ENCODE results near the gene NEAT1. TPM values are rescaled to one million over a fixed set of nuclear protein-coding genes. Genes with fewer than 3 reads are reported as not detected.

Gene NEAT1
- total and polyA plus RNA-seq, 9 of the 15 experiments (the other 6 are each of a cell fraction or from before 2014, with no cell fraction given), result 20.1 to 389 (median 62.8) TPM

- TF ChIP-seq, protein P1, sequence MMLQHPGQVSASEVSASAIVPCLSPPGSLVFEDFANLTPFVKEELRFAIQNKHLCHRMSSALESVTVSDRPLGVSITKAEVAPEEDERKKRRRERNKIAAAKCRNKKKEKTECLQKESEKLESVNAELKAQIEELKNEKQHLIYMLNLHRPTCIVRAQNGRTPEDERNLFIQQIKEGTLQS (IDR thresholded peaks at IDR 0.05), result peak; percentile 72
- TF ChIP-seq, protein P1 (CRISPR knock-in tag; conservative IDR thresholded peaks at IDR 0.05), result no peak
- TF ChIP-seq YBX1 (IDR thresholded peaks at IDR 0.05), result no peak
- TF ChIP-seq RBM34 (IDR thresholded peaks at IDR 0.05; ENCODE audit: borderline replicate concordance, insufficient read depth, low read length), result no peak
- TF ChIP-seq PHF21A (IDR thresholded peaks at IDR 0.05; ENCODE audit: borderline replicate concordance, low read depth), result no peak
- 0 out of 2 replicates have a peak, but pooled peaks have one; percentile 11 for TF ChIP-seq MTA1 (IDR thresholded peaks at IDR 0.05; ENCODE audit: borderline replicate concordance)
- peak; percentile 92 for TF ChIP-seq CREB3L1 (IDR thresholded peaks at IDR 0.05; ENCODE audit: borderline replicate concordance, low read depth)
- peak; percentile 64 for TF ChIP-seq KDM5B (IDR thresholded peaks at IDR 0.05; ENCODE audit: insufficient replicate concordance, low read depth, low read length)
- no peak for TF ChIP-seq ZNF79 (CRISPR knock-in tag; IDR thresholded peaks at IDR 0.05; ENCODE audit: low read depth)
- TF ChIP-seq NR2C1 (IDR thresholded peaks at IDR 0.05), result no peak
- peak; percentile 58; the same call in 1 of the 2 replicates for TF ChIP-seq NR2C1 (tag; IDR thresholded peaks at IDR 0.05)
- TF ChIP-seq MYNN (IDR thresholded peaks at IDR 0.05), result peak; percentile 86
- no peak for TF ChIP-seq MYNN (CRISPR knock-in tag; IDR thresholded peaks at IDR 0.05)
- 0 out of 2 replicates have a peak, but pooled peaks have one; percentile 5 for TF ChIP-seq FOXK1 (CRISPR knock-in tag; IDR thresholded peaks at IDR 0.05; ENCODE audit: borderline replicate concordance)
- TF ChIP-seq POLR2G (IDR thresholded peaks at IDR 0.05; ENCODE audit: low read depth, low read length), result peak; percentile 69
These were observed 1.4 kb upstream of the NEAT1 start (continued) for GRCh38 chr11:65420979-65421793.

Data from K562 (cell line).